Activated CD8-positive, alpha-beta T cell treated with anti-CD3 and anti-CD28 coated beads for 36 hours (primary cell): Measurements from ENCODE around the gene GPRIN1. TPM values are rescaled to one million over a fixed set of nuclear protein-coding genes. Genes with fewer than 3 reads are reported as not detected.
A peak's percentile ranks its signal among the peaks of the same experiment; 100 is the strongest.

Experiments used
- ATAC-seq: fragments of 200-7000 bp; cut with Tn5 transposase; one replicate; pipeline ENCODE4 v1.10.0; 2021; ENCODE audit warnings: mild to moderate bottlenecking, moderate library complexity
- CTCF ChIA-PET: fragments of 350-600 bp; sonication (Branson Sonifier 250); formaldehyde crosslinking; loops from one replicate; lab custom pipeline; 2021; ENCODE audit warnings: antibody characterized with exemption; lab: Charles Lee
- POLR2A ChIA-PET: fragments of 350-600 bp; sonication (Branson Sonifier 250); formaldehyde crosslinking; loops from one replicate; lab custom pipeline; 2021; ENCODE audit warnings: antibody characterized with exemption; lab: Charles Lee
- DNase-seq: peaks from one replicate; pipeline ENCODE4 v3.0.0-alpha.2; 2020
- H3K27ac Mint-ChIP-seq: one replicate; pipeline ENCODE4 v1.8.0; 2021; ENCODE audit warnings: mild to moderate bottlenecking, mixed read lengths
- H3K27me3 Mint-ChIP-seq: one replicate; pipeline ENCODE4 v1.8.0; 2021; ENCODE audit warnings: mixed read lengths
- H3K36me3 Mint-ChIP-seq: one replicate; pipeline ENCODE4 v1.8.0; 2021; ENCODE audit warnings: low read depth, mixed read lengths
- H3K4me1 Mint-ChIP-seq: one replicate; pipeline ENCODE4 v1.8.0; 2021; ENCODE audit warnings: low read depth, mixed read lengths
- H3K4me3 Mint-ChIP-seq: one replicate; pipeline ENCODE4 v1.8.0; 2021; ENCODE audit warnings: mild to moderate bottlenecking, moderate library complexity, mixed read lengths
- H3K9me3 Mint-ChIP-seq: one replicate; pipeline ENCODE4 v1.8.0; 2021; ENCODE audit warnings: mixed read lengths
- CTCF ChIP-seq: fragments of 200-600 bp; IDR thresholded peaks from one replicate; pipeline ENCODE4 v1.8.0; 2022; ENCODE audit warnings: antibody characterized with exemption, mild to moderate bottlenecking
- intact Hi-C: fragments of 100-400 bp; cut with micrococcal nuclease; formaldehyde crosslinking; loops from one replicate; pipeline ENCODE4 v1.10.0; 2022
- total RNA-seq, 2 experiments: library from RNA; stranded (reverse); gene quantifications; one replicate each; pipeline ENCODE4 v1.2.3, GENCODE V29; 2021

The GPRIN1 gene
- total RNA-seq, 2 experiments from 2014 or later, result 1.6 to 2.0 TPM

- intact Hi-C loops, result no loop called here
- ATAC-seq, result no peak
- peaks cover 19% of the 10 kb centered on the region for H3K4me1 Mint-ChIP-seq
- ChIA-PET POLR2A (interaction anchor here (0.8 to 1.3 kb wide), 3 partner anchors 9 to 26 kb away, joined by 3 to 4 read pairs (median 3); partner anchors contain the start of genes EIF4E1B and SNCB), CTCF (interaction anchor here (1.3 to 2.2 kb wide), 4 partner anchors 9 to 38 kb away, joined by 4 to 9 read pairs (median 8); partner anchors contain the start of genes EIF4E1B and SNCB)
- H3K4me3 Mint-ChIP-seq, result no peak overlapping the region
- TF ChIP-seq CTCF, result no peak
- no peak overlapping the region for H3K27ac Mint-ChIP-seq
- H3K36me3 Mint-ChIP-seq, result no peaks in the 10 kb centered on the region
- H3K9me3 Mint-ChIP-seq, result no peaks in the 10 kb centered on the region
- no peak for DNase-seq
- H3K27me3 Mint-ChIP-seq, result peaks cover 56% of the 10 kb centered on the region
These were observed 11.7 kb upstream of the GPRIN1 start for GRCh38 chr5:176621661-176622079.

- peaks cover 19% of the 10 kb centered on the region for H3K4me1 Mint-ChIP-seq
- no peak for TF ChIP-seq CTCF
- no peaks in the 10 kb centered on the region for H3K36me3 Mint-ChIP-seq
- peak; percentile 31 for DNase-seq
- H3K9me3 Mint-ChIP-seq, result no peaks in the 10 kb centered on the region
- POLR2A ChIA-PET, result interaction anchor here (1.1 kb wide), 1 partner anchor 25 kb away, joined by 3 read pairs; no protein-coding TSS in a partner anchor
- H3K27ac Mint-ChIP-seq, result no peak overlapping the region
- intact Hi-C loops, result no loop called here
- H3K4me3 Mint-ChIP-seq, result peak overlapping the region; percentile 5
- ATAC-seq, result no peak
- CTCF ChIA-PET, result interaction anchor here (1.0 to 2.2 kb wide), 4 partner anchors 10 to 41 kb away, joined by 3 to 9 read pairs (median 8); partner anchors contain the start of genes EIF4E1B and SNCB
- peaks cover 58% of the 10 kb centered on the region for H3K27me3 Mint-ChIP-seq
These were observed 10.5 kb upstream of the GPRIN1 start for GRCh38 chr5:176620333-176620981.

GRCh38 chr5:176619569-176620332, 9.8 kb upstream of the GPRIN1 start:
- no peak overlapping the region for H3K27ac Mint-ChIP-seq
- H3K9me3 Mint-ChIP-seq, result no peaks in the 10 kb centered on the region
- H3K36me3 Mint-ChIP-seq, result no peaks in the 10 kb centered on the region
- H3K27me3 Mint-ChIP-seq, result peaks cover 60% of the 10 kb centered on the region
- ChIA-PET CTCF (no interaction called here), POLR2A (no interaction called here)
- no peak for ATAC-seq
- H3K4me3 Mint-ChIP-seq, result peak overlapping the region; percentile 5
- DNase-seq, result no peak
- intact Hi-C loops, result no loop called here
- H3K4me1 Mint-ChIP-seq, result peaks cover 19% of the 10 kb centered on the region
- TF ChIP-seq CTCF, result peak; percentile 49

GRCh38 chr5:176619203-176619568, 9.2 kb upstream of the GPRIN1 start:
- POLR2A ChIA-PET, result interaction anchor here (0.6 kb wide), 1 partner anchor 19 kb away, joined by 3 read pairs; no protein-coding TSS in a partner anchor
- no peaks in the 10 kb centered on the region for H3K36me3 Mint-ChIP-seq
- DNase-seq (peak; percentile 95), ATAC-seq (peak; percentile 100)
- CTCF ChIA-PET, result interaction anchor here (0.8 to 2.1 kb wide), 3 partner anchors 12 to 46 kb away, joined by 3 to 7 read pairs (median 3); partner anchors contain the start of genes EIF4E1B and SNCB
- intact Hi-C loops, result no loop called here
- H3K27me3 Mint-ChIP-seq, result peaks cover 59% of the 10 kb centered on the region
- H3K4me3 Mint-ChIP-seq, result no peak overlapping the region
- peaks cover 19% of the 10 kb centered on the region for H3K4me1 Mint-ChIP-seq
- H3K27ac Mint-ChIP-seq, result no peak overlapping the region
- peak; percentile 73 for TF ChIP-seq CTCF
- H3K9me3 Mint-ChIP-seq, result no peaks in the 10 kb centered on the region
